Activated naive CD8-positive, alpha-beta T cell treated with anti-CD3 and anti-CD28 coated beads, Interleukin-2, amount 50 U/mL, for 16 hours (primary cell): ENCODE data around the gene TOMT.

ENCODE experiments used
- DNase-seq: peaks from one replicate; pipeline ENCODE4 v3.0.0-alpha.2; 2020; ENCODE audit warnings: low read depth, low spot score

TOMT gene

DNA sequence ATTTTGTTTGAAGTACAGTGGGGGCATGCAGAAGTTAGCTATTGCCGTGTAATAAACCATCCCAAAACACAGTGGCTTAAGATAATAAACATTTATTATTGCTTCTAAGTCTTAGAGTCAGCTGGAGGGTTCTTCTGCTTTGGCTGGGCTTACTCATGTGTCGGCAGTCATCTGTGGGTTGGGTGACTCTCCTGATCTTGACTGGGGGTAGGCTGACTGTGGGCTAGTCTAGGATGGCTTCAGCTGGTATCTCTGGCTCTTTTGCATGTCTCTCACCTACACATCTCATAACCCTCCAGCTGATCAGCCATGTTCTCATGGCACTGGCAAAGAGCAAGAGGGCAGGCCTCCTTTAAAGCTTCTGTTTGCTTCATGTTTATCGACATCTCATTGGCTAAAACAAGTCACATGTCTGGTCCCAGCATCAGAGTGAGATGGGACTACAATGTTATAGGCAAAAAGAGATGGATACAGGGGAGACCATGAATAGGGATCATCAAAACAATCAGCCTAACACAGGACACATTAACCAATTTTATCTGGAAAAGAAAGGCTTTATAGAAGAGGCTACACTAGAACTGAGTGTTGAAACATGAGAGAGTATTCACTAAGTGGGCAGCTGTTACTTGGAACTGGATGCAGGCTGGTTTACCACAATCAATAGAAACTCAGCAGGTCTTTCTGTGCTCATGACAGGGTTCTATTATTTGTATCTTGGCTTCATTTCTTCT, 19.9 kb upstream of the TOMT start:
- no peak for DNase-seq

DNA sequence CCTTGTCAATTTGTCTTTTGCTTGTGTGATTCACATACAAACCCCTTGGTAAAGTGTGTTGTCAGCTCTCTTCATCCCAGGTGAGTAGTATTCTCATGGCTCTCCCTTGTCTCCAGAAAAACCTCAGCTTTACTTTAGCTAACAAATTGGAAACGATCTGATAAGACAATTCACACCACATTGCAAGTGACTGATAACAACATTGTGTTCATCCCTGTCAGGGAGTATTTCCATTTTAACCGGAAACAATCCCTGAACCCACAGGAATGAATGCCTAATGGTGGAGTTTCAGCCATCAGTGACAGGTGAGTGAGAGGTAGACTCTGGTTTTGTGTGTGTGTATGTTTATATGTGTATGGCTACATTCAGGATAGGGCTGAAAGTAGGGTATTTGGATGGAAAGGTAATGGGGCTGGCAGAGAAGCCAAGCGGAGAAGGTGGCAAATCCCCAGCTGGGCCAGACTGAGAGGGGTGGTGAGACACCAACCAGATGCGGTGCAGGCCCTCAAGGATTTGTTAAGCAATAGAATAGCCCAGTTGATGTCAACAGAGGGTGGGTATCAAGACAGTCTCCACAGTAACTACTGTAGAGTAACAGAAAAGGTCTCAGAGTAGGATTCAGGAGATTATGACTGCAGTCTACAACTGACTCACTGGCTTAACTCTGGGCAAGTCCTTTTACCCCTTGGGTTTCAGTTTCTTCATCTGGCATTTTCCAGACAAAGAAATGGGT, 17.5 kb upstream of the TOMT start:
- no peak for DNase-seq

DNA sequence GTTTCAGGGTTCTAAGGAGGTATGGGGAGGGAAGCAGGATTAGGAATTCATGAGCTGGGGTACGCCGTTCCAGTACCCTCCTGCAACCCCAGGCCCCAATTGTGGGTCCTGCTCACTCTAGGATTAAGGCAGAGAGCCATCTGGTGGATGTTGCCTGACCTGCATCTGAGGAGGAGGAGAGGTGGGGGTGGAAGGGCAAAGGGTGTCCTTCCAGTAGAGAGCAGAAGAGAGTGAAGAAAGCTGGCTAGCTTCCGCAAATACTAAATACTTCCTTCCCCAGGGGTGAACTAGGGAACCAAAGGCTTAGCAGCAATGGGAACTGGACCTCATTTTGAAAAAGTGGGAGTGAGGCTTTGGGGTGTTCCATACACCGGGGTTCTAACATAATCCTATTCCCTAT, 14.4 kb upstream of the TOMT start:
- peak; percentile 25 for DNase-seq

DNA sequence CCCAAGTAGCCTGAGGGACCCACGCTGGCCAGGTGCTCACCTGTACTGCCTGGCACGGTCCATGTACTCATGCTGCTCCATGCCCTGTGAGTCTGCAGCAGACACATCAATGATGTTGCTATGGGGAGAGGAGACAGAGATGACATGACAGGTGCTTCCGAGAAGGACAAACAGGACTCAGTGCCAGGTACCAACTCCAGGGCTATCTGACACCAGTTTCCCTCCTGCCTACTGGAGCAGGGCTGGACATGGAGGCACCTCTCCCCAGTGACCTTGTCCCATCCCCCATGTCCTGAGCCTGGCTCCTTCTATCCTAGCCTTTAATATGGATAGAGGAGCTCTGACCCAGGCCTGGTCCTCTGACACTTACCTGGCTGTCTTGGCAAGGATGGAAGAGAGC, 7.0 kb upstream of the TOMT start:
- DNase-seq: no peak

DNA sequence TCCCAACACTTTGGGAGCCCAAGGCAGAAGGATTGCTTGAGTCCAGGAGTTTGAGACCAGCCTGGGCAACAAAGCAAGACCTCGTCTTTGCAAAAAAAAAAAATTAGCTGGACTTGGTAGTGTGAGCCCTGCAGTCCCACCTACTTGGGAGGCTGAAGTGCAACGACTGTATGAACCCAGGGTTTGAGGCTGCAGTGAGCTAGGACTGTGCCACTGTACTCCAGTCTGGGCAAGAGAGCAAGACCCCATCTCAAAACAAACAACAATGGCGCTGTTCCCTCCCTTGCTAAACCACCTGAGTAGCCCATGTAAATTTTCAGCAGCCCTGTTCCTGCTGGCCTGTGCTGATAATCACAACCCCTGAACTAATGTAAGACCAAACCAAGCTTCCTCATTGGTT, 5.7 kb upstream of the TOMT start:
- DNase-seq: no peak

DNA sequence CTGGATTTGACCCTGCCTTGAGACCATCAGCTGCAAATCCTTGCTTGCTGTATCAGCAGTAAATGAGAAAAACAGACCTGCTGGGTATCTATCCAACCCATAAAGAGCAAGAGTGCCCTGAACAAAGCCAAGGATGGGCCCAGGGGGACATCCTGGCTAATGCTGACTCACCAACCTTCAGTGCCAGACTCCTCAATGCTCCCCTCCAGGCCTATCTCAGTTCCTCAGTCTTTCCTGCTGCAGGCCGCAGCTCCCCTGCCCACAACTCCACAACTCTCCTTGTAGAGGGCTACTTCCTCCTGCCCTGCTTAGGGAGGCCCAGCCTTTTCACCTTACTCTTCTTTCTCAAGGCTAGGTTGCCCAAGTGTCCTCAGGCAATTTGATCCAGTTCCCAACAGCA, 5.3 kb upstream of the TOMT start:
- no peak for DNase-seq

DNA sequence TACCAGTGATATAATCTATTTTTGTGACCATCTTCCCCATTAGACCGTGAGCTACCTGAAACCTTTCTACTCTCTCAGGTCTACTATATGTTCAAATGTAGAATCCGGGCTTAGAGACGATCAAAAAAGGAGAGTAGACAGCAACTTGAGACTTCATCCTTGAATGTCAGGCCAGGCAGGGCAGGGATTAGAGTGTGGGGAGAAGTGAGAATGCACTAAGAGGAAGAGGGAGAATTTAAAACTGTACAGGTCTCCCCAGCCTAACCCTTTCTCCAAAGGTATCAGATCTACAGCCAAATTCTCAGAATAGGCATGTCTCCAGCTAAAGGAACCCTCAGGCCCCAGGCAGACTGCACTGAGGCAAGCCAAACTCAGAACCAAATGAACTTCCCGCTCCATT, 3.6 kb upstream of the TOMT start:
- DNase-seq: no peak

DNA sequence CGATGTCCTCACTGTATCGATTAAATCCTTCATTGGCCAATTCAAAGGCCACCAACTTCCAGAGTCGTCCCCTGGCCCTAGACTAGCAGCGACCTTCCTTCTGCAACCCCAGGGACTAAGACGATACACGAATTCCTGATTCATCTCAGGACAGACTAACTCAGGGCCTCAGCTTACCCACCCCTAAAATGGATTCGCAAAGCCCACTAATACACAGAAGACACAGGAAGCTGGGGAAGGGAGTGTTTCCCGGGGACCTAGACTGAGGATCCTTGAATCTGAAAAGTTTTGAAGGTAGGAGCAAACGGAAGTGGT, 3.1 kb upstream of the TOMT start:
- DNase-seq: no peak

DNA sequence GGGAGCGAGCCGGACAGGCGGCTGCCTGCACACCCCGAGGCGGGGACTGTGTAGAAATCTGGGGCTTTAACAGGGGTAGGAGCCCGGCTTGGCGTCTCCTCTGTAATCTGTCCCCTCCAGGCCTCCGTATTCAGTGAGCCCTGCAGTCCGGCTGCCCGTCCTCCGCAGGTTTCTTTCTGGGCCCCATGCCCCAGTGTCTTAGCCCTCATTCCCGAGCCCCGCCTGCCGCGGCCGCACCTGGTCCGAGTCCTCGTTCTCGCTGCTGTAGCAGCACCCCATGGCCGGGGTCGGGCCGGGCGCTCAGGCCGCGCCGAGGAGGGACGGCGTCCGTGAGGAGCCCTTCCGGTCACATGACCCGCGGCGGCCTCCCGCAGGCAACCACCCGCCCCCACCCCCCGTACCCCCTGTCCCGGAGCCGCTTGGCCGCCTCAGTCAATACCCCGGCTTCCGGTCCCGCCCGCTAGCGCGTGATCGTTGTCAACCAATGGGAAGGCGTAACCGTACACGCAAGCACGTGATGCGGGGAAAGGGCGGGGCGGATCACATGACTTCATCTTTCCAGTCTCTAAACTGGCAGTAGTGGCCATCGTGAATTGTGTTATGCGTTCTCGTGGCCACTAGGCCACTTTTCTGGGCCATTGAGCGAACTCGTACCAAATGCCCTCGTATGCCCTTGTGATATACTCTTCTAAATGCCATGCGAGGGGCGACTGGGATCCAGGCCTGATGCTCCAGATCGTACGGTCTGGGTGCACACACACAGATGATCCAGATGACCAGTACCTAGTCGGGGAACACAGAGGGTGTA, 2.6 kb upstream of the TOMT start, which contains the start of gene LAMTOR1:
LAMTOR1 (minus strand) TSS at position 352 of the 808 bp plus-strand sequence; CDS start at position 279, 73 bp downstream.
- peak; percentile 99 for DNase-seq

DNA sequence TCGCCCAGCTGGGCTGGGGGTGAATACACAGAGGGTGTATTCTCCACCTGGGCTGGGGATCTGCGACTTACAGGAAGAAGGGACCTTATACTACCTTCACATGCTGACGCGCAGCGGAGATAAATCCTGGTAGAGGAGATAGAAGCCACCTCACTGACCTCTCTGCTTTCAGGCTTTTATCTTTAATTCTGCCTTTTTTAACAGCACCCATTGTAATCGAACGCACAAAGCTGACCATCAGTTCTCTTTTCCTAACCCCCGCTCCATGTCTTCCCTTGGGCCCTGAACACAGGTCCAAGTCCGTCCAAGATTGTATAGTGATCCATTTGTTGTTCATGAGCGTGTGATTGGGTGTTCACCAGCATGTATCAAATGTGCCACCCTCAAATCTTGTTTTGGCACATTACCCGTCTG, 2.0 kb upstream of the TOMT start:
- DNase-seq: no peak

DNA sequence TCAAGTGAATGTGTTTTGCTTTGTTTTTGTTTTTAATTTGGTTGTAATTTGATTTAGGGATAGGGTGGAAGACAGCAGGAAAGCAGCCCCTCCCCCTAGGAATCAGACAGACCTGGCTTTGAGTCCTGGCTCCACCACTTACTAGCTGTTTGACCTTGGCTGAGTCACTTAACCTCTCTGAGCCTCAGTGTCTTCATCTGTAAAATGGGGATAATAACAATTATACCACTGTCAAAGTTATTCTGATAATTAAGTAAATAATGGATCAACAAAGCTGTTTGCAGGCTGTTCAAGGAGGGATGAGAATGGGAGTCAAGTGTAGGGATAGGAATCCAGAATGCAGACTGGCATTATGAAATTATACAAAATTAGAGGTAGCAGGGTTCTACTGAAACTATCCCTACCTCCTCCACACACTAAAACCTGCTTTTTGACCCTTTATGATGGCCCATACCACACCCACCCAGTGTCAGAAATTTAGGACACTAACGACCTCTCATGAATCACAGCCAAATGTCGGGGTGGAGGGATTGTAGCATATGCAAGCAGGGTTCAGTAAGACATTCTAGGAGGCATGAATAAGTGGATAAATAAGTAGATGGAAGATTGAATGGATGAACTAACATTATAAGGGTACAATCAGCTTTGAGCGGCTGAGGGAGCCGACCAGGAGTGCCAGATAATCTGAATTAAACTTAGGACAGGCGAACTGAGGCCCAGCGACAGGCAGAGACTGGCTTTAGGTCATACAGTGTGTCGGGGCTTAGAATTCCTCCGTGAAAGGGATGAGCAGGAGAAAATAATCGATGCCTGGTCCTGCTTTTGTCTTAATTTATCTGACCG, 5.8 kb downstream of the TOMT start:
- DNase-seq: no peak

DNA sequence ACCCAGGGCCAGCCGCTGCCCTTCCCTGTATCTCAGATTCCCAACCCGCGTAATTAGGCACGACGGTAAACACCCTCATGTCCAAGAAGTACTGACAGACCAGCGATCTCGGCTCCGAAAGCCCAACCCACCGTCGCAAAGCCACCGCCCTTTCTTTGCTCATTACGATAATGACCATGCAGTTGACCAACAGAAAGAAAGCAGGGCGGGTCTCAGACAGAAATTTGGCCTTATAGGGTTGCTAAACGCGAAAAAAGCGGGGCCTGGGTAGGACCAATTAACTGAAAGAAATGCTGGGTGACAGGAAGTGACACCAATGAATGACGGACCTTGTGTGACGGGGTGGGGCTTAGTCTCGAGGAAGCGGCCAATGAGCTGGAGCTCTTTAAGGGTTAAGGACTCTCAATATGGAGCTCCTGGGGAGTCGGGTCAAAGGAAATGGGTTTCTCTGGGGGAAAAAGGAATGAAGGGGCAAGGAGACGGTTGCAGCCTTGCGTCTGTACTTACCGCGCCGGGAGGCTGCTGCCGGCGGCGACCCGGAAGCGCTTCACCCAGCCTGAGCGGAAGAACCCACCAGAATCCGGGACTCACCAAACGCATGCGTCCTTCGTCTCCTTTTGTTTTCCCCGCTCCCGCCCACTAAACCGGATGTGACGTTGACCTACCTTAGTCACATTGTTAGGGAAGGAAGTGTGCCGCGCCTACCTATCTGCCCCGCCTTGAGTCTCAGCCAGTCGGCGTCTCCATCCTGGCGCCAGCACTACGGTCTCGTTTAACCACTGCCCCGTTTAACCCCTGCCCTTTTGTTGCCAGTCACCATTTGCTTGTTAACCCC, 6.6 kb downstream of the TOMT start, which contains the start of gene ANAPC15:
ANAPC15 (minus strand) TSS at position 553 of the 835 bp plus-strand sequence. CDS start 1,419 bp downstream, outside the sequence.
- DNase-seq: peak; percentile 99

DNA sequence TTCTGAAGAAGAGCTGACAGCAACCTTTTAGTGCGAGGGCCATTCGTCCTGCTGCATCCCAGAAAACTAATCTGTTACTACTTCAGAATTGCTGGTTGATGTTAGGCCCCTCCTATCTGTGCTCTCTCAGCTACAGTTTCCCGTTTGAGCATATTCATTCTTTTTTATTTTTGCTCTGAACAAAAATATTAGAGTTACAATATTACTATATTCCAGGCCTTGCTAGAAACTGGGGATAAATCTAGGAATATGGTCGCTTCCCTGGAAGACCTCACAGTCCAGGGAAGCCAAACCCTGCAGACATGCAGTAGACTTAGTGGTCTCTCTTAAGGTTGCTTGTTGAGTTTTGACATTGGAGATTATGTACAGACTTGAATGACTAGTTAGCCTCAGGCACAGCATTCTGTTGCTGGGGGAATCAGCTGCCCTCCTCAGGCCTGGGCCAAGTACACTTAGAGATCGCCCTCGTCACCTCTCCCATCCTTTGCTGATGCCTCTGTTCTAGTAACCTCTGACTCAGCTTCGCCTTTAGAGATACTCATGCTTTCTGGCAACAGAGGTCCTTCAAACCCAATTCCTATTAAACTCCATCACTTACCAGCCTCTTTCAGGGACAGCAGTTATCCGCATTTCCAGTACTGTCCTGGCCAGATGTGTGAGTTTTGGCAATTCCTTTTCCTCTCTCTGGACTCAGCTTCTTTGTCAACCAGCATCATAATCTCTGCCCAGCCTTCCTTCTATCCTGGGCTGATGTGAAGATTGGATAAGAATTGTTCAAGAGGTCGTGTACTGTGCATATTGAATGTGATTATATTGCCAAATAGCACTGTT, 7.5 kb downstream of the TOMT start:
- no peak for DNase-seq

DNA sequence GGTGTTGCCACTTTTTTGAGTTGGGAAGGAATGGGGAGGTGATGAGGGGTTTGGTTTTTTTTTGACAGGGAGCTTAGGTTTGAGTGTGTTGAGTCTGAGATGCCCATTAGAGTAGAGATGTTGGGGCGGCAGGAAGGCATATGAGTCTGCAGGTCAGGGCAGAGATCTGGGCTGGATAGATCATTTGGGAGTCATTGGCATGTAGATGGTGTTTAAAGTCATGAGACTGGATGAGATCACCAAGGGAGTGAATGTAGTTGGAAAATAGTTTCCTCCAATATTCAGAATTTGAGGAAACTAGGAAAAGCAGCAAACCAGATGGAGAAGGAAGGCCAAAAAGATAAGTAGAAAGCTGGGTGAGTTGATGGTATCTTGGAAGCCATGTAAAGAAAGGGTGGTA, 8.8 kb downstream of the TOMT start:
- DNase-seq: no peak

DNA sequence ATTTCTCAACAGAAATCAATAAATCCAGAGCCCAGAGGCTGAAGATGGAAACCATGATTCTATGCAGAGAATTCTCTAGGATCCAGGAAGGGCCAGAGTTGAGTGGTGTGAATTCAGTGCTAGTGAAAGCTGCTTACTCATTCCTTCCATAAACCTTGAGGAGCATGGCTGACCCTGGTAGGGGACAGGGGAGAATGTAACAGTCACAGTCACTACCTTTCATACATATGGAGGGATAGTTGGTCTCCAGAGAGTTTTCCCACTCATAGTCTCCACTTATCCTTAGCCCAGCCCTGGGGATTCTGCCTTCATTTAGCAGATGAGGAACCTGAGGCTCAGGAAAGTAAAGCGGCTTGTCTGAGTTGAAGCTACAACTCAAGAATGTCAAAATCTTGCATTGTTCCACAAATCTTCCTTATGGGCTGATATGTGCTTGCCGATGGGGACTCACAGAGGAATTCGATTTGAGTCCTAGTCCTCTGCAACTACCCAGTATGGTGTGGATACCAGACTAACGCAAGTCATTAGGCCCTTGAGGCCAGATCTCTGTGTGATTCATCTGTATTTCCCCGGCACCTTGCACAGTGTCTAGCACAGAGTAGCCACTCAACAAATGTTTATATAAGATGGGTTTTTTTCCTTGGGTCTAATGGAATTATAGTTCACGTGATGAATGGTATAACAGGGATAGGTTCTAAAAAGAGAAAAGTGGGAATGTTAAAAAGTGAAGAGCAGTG, 10.5 kb downstream of the TOMT start:
- no peak for DNase-seq

DNA sequence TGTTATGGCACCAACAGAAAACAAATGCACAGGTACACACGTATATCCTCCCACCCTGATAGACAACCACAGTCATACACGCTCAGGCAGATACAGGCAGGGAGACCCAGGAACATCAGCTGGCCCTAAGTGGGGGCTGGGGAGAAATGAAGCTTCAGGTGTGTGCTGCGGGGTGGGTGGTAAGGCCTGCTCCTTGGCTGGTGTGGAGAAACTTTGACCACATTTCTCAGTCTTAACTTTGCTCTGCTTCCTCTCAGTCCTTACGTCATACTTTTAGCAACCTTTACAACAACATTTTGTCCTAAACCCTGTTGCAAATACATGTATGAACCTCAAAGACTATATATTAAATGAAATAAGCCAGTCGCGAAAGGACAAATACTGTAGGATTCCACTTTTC, 13.5 kb downstream of the TOMT start:
- no peak for DNase-seq

DNA sequence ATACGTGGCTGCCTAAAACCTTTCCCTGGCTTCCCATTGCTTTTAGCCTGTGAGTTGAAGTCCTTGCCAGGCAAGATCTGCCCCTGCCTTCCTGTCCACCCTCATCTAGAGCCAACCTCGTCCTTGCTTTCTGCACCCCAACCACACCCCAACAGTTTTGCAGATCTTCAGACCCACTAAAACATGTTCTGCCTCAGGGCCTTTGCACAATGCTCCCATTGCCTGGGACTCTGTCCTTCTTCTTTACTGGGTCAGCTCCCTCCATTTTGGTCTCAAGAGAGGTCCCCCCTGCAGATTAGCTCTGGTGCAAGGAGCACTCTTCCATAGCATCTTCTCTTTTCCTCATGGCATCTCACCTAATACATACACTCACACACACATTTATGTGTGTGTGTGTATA, 15.2 kb downstream of the TOMT start:
- no peak for DNase-seq

DNA sequence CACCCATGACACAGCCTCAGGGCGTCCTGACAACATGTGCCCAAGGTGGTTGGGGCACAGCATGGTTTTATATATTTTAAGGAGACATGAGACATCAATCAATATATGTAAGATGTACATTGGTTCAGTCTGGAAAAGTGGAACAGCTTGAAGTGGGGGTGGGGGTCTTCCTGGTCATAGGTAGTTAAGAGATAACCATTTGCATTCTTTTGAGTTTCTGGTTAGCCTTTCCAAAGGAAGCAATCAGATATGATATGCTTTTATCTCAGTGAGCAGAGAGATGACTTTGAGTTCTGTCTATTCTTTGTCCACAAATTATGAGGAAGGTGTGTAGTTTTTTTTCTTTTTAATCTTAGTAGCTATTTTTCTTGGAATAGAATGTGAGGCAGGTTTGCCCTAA, 16.9 kb downstream of the TOMT start:
- DNase-seq: no peak

DNA sequence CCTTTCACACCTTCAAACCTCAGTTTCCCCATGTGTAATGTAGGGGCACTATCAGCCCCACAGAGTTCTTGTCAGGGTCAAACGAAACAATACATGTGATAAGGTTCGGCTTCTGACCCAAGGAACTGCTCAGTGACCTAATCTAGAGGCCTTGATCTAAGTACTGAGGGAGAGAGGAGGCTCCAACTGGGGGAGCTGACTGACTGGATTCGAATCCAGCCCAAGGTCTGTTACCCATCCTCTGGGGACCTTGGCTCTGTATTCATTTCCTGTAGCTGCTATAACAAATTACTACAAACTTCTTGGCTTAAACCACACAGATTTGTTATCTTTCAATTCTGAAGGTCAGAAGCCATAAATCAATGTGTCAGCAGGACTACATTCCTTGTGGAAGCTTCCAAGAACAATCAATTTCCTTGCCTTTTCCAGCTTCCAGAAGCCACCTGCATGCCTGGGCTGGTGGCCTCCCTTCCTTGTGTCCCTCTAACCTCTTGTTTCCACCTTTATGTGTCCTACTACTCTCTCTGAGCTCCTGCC, 17.5 kb downstream of the TOMT start:
- no peak for DNase-seq
